ENCODE results near the gene GPR156. TPM values are rescaled to one million over a fixed set of nuclear protein-coding genes. Genes with fewer than 3 reads are reported as not detected.

The GPR156 gene
- polyA plus RNA-seq, 1 donor from 2014 or later = 0.22 TPM

- no peak for TF ChIP-seq TAF1 (IDR thresholded peaks at IDR 0.05; ENCODE audit: low read depth)
- TF ChIP-seq MXI1 (conservative IDR thresholded peaks at IDR 0.05; ENCODE audit: poor library complexity, severe bottlenecking) = no peak
- TF ChIP-seq REST (IDR thresholded peaks at IDR 0.05; ENCODE audit: borderline replicate concordance) = no peak
- no peak for TF ChIP-seq EP300 (conservative IDR thresholded peaks at IDR 0.05; ENCODE audit: poor library complexity, severe bottlenecking)
- TF ChIP-seq CTCF (IDR thresholded peaks at IDR 0.05; ENCODE audit: poor library complexity, severe bottlenecking) = no peak
- no peak for TF ChIP-seq SMC3 (conservative IDR thresholded peaks at IDR 0.05; ENCODE audit: poor library complexity)
- no peak for TF ChIP-seq POLR2AphosphoS5 (IDR thresholded peaks at IDR 0.05)
- no peak for TF ChIP-seq EZH2 (IDR thresholded peaks at IDR 0.05; ENCODE audit: borderline replicate concordance, insufficient read depth, low read length, poor library complexity, severe bottlenecking)
- no peak for TF ChIP-seq RAD21 (conservative IDR thresholded peaks at IDR 0.05)
- Histone ChIP-seq H3K27ac (ENCODE audit: low read length) (no peak overlapping the region), H3F3A (ENCODE audit: insufficient read depth, low read length, poor library complexity, severe bottlenecking) (no peaks in the 10 kb centered on the region), H3K4me3 (ENCODE audit: low read length) (no peak overlapping the region), H3K9me3 (ENCODE audit: low read length) (no peaks in the 10 kb centered on the region), H3K36me3 (ENCODE audit: insufficient read depth, low read length) (no peaks in the 10 kb centered on the region), H3K4me2 (ENCODE audit: low read length) (no peak overlapping the region), H2AFZ (ENCODE audit: low read depth, low read length) (no peak overlapping the region), H3K9ac (ENCODE audit: low read length) (no peak overlapping the region), H4K20me1 (ENCODE audit: insufficient read depth) (no peaks in the 10 kb centered on the region), H3K79me2 (replicated peaks; ENCODE audit: insufficient read depth, low read length) (no peaks in the 10 kb centered on the region), H3K9me2 (ENCODE audit: insufficient read depth, low read length) (no peaks in the 10 kb centered on the region), H3K27me3 (ENCODE audit: insufficient read depth, low read depth, low read length) (no peaks in the 10 kb centered on the region)
These were observed 122.6 kb downstream of the GPR156 start for GRCh38 chr3:120162400-120162799.

GRCh38 chr3:120161902-120162301 lies 123.1 kb downstream of the GPR156 start:
- no peaks in the 10 kb centered on the region for H3K9me3 ChIP-seq (ENCODE audit: low read length)

More at GRCh38 chr3:120161902-120162301, 123.1 kb downstream of the GPR156 start:
- H2AFZ ChIP-seq (ENCODE audit: low read depth, low read length) = no peak overlapping the region
- H3K4me3 ChIP-seq (ENCODE audit: low read length) = no peak overlapping the region
- no peaks in the 10 kb centered on the region for H3K27me3 ChIP-seq (ENCODE audit: insufficient read depth, low read depth, low read length)
- TF ChIP-seq REST (IDR thresholded peaks at IDR 0.05; ENCODE audit: borderline replicate concordance) (no peak), CTCF (IDR thresholded peaks at IDR 0.05; ENCODE audit: poor library complexity, severe bottlenecking) (no peak), SMC3 (conservative IDR thresholded peaks at IDR 0.05; ENCODE audit: poor library complexity) (no peak), EZH2 (IDR thresholded peaks at IDR 0.05; ENCODE audit: borderline replicate concordance, insufficient read depth, low read length, poor library complexity, severe bottlenecking) (no peak), POLR2AphosphoS5 (IDR thresholded peaks at IDR 0.05) (no peak), TAF1 (IDR thresholded peaks at IDR 0.05; ENCODE audit: low read depth) (no peak), MXI1 (conservative IDR thresholded peaks at IDR 0.05; ENCODE audit: poor library complexity, severe bottlenecking) (no peak), RAD21 (conservative IDR thresholded peaks at IDR 0.05) (no peak), EP300 (conservative IDR thresholded peaks at IDR 0.05; ENCODE audit: poor library complexity, severe bottlenecking) (no peak)
- H3K9ac ChIP-seq (ENCODE audit: low read length) = no peak overlapping the region
- H3K79me2 ChIP-seq (replicated peaks; ENCODE audit: insufficient read depth, low read length) = no peaks in the 10 kb centered on the region
- no peaks in the 10 kb centered on the region for H3K9me2 ChIP-seq (ENCODE audit: insufficient read depth, low read length)
- no peak overlapping the region for H3K27ac ChIP-seq (ENCODE audit: low read length)
- H4K20me1 ChIP-seq (ENCODE audit: insufficient read depth) = no peaks in the 10 kb centered on the region
- no peak overlapping the region for H3K4me2 ChIP-seq (ENCODE audit: low read length)
- no peaks in the 10 kb centered on the region for H3F3A ChIP-seq (ENCODE audit: insufficient read depth, low read length, poor library complexity, severe bottlenecking)
- no peaks in the 10 kb centered on the region for H3K36me3 ChIP-seq (ENCODE audit: insufficient read depth, low read length)
